Omental fat pad (tissue), 4 donors: ENCODE data around the gene ATPAF1. TPM values are rescaled to one million over a fixed set of nuclear protein-coding genes. Genes with fewer than 3 reads are reported as not detected.

ENCODE experiments used
- ATAC-seq: fragments of 150-250 bp; one replicate; pipeline ENCODE4 v1.9.1; 2016; ENCODE audit warnings: mild to moderate bottlenecking, moderate library complexity; ENCODE audit not compliant: low FRiP score
- DNase-seq: peaks from one replicate; pipeline ENCODE4 v3.0.0-alpha.2; 2019; ENCODE audit warnings: low spot score
- CTCF ChIP-seq, 3 donors: fragments of 450-650 bp; IDR thresholded peaks; one replicate each; pipeline ENCODE4 v1.5.1; 2016 to 2017; ENCODE audit warnings: antibody characterized with exemption in 3 of 3, mild to moderate bottlenecking in 3 of 3, moderate library complexity in 2 of 3
- total RNA-seq, 4 donors: library from RNA; depleted of rRNA; stranded (reverse); fragments of >200 nt; gene quantifications; one replicate each; pipeline ENCODE4 v1.1.0, GENCODE V29; 2016

ATPAF1 gene
- total RNA-seq, 4 donors from 2014 or later, result 33.1 to 83.6 (median 57.0) TPM

- no peak for TF ChIP-seq CTCF (IDR thresholded peaks at IDR 0.05)
- no peak for ATAC-seq
- DNase-seq, result no peak
These were observed 13.3 kb upstream of the ATPAF1 start for GRCh38 chr1:46681333-46682034.

- DNase-seq (no peak), ATAC-seq (no peak)
- TF ChIP-seq CTCF (IDR thresholded peaks at IDR 0.05), result no peak
These were observed 11.8 kb upstream of the ATPAF1 start for GRCh38 chr1:46679789-46680573.

- no peak for TF ChIP-seq CTCF (IDR thresholded peaks at IDR 0.05)
- DNase-seq (no peak), ATAC-seq (no peak)
These were observed 9.2 kb upstream of the ATPAF1 start for GRCh38 chr1:46677339-46677738.

GRCh38 chr1:46676531-46676930 is 8.4 kb upstream of the ATPAF1 start:
- ATAC-seq (no peak), DNase-seq (no peak)
- no peak for TF ChIP-seq CTCF (IDR thresholded peaks at IDR 0.05)

GRCh38 chr1:46675549-46676314 is 7.6 kb upstream of the ATPAF1 start:
- no peak for DNase-seq
- no peak for TF ChIP-seq CTCF (IDR thresholded peaks at IDR 0.05)
- ATAC-seq, result no peak

GRCh38 chr1:46673749-46674182 is 5.6 kb upstream of the ATPAF1 start:
- ATAC-seq (no peak), DNase-seq (no peak)
- no peak for TF ChIP-seq CTCF (IDR thresholded peaks at IDR 0.05)
